GM18520 (cell line): ENCODE results near the gene UBE2I.
"Not testable (repeated sequence)": the region's sequence is repeated elsewhere in the genome, so short reads cannot be mapped to it uniquely, and the experiment has no call there.

Experiments
- ATAC-seq: cut with Tn5 transposase; IDR thresholded peaks from one replicate; pipeline ENCODE4 v1.9.1; 2021; ENCODE audit not compliant: unreplicated experiment

UBE2I gene

DNA sequence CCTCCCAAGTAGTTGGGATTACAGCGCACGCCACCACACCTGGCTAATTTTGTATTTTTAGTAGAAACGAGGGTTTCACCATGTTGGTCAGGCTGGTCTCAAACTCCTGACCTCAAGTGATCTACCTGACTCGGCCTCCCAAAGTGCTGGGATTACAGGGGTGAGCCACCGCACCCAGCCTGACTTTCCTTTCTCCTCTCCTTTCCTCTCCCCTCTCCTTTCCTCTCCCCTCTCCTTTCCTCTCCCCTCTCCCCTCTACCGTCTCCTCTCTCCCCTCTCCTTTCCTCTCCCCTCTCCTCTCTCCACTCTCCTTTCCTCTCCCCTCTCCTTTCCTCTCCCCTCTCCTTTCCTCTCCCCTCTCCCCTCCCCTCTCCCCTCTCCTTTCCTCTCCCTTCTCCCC, 17.2 kb upstream of the UBE2I start:
- ATAC-seq, result not testable (repeated sequence)

DNA sequence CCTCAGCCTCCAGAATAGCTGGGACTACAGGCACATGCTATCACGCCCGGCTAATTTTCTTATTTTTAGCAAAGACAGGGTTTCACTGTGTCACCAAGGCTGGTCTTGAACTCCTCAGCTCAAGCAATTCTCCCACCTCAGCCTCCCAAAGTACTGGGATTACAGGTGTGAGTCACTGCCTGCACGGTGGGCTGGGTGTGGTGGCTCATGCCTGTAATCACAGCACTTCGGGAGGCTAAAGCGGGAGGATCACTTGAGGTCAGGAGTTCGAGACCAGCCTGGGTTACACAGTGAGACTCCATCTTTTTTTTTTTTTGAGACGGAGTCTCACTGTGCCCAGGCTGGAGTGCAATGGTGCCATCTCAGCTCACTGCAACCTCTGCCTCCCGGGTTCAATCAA, 16.6 kb upstream of the UBE2I start:
- not testable (repeated sequence) for ATAC-seq

DNA sequence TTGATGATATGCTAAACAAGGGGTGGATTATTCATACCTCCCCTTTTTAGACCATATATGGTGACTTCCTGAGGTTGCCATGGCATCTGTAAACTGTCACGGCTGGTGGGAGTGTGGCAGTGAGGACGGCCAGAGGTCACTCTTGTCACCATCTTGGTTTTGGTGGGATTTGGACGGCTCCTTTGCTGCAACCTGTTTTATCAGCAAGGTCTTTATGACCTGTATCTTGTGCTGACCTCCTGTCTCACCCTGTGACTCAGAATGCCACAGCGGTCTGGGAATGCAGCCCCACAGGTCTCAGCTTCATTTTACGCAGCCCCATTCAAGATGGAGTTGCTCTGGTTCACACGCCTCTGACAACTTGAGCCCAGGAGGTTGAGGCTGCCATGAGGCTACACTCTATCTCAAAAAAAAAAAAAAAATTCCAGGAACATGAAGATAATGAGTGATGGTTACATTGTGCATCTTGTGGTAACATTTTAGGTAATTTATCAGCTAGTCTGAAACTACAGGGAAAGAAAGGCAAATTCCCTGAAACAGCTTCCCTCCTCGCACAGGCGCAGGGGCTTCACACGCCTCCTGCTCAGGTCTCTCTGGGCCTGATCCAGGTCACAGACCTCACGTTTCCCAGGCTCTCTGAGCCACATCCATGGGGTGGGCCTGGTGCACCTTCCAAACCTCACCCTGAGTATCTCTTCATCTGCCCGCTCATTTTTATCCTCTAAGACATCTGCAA, 15.3 kb upstream of the UBE2I start:
- ATAC-seq, result no peak

DNA sequence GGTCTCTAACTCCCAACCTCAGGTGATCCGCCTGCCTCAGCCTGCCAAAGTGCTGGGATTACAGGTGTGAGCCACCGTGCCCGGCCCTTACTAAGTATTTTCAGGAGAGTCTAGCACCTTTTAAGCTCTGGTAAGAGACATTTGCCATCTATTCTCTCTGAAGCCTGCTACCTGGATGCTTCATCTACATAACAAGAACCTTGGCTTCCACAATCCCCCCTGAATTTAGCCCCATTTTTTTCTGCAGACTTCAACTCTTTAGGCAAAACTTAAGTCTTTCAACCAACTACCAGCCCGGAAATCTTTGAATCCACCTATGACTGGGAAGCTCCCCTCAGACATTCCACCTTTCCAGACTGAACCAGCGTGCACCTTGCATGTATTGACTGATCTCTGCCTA, 14.0 kb upstream of the UBE2I start:
- no peak for ATAC-seq

DNA sequence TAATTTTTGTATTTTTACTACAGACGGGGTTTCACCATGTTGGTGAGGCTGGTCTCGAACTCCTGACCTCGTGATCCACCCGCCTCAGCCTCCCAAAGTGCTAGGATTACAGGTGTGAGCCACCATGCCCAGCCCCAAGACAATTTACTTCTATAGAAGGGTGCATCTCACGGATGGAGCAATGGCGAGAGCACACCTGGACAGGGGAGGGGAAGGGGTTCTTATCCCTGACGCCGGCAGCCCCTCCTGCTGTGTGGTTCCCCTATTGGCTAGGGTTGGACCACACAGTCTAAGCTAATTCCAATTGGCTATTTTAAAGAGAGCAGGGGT, 12.8 kb upstream of the UBE2I start:
- not testable (repeated sequence) for ATAC-seq

DNA sequence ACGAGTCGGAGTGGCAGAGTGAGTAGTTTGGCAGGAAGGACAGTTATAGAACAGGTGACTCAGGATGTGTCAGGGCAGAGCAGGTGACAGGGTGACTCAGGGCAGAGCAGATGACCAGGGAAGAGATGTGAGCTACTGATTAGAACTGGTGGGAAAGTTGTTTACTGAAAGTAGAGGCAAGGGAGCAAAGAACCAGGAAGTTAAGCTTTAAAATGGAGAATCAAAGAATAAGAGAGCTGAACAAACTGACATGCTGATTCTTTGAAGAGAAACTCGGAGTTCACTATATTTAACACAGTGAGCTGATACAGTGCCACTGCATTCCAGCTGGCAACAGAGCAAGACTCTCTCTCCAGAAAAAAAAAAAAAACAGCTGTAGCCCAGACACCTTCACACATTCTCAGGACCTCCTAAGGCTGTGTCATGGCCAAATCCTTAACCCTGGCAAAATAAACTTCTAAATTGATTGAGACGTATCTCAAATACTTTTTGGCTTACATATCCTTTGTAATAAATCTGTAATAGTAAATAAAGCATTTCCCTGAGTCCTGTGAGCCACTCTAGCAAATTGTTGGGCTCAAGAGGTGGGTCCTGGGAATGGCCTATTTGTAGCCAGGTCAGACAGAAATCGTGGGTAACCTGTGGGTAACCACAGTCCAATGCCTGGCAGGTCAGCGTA, 12.3 kb upstream of the UBE2I start:
- ATAC-seq, result no peak

DNA sequence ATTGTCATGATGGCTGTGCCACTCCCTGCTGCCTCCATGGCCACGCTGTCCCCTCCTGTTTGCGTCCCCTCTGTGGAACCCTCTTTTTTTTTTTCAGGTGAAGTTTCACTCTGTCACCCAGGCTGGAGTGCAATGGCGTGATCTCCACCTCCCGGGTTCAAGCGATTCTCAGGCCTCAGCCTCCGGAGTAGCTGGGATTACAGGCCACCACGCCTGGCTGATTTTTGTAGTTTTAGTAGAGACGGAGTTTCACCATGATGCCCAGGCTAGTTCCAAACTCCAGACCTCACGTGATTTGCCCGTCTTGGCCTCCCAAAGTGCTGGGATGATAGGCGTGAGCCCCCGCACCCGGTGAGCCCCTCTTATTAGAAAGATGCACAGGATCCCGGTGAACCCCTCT, 11.0 kb upstream of the UBE2I start:
- ATAC-seq, result no peak

DNA sequence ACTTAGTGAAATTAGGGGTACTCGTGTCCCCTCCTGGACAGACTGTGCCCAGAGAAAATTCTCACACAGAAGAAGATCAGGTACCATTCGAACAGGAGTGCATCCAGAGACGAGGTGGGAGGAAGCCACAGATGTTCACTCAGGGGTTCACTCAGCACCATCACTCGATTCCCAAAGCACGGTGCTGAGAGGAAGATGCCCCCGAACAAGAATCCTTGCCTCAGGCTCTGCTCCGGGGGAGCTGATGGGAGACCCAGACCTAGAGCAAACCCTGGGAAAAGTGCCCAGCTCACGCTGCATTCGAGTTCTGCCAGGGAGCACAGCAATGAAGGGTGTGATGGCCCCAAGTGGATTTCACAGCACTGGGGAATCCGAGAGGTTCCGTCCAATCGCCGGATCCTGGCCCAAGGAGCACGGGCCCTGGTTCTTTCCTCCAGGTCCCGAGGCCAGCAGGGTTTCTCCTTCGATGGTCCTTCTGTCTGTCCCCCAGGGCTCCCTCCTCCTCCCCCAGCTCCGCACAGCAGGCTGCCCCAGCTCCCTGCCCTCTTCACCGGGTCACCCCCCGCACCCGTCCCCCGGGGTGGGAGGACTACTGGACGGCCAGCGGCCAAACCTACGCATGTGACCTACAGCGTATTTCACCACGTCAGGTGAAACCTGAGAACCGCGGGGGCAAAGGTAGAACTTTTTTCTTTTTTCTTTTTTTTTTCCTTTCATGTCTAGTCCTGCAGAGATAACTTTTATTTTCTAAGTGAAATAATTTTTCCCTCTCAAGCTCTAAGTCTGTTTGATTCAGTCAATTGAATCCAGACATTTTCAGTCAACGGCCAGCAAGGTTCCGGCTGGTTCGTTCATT, 10.2 kb upstream of the UBE2I start:
- ATAC-seq, result no peak

DNA sequence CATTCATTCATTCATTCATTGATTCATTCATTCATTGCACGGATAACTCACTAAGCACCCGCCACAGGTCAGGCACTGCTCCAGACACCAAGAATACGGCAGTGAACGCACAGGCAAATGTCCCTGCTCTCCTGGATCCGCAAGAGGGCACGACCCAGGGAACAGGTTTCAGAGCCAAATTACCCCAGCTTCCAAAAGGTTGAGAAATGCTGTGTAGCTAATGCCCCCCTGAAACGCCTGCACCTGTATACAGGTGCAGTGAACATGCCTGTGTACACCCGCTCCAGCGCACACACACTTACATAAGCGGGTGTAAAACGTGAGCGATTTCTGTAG, 9.6 kb upstream of the UBE2I start:
- no peak for ATAC-seq

DNA sequence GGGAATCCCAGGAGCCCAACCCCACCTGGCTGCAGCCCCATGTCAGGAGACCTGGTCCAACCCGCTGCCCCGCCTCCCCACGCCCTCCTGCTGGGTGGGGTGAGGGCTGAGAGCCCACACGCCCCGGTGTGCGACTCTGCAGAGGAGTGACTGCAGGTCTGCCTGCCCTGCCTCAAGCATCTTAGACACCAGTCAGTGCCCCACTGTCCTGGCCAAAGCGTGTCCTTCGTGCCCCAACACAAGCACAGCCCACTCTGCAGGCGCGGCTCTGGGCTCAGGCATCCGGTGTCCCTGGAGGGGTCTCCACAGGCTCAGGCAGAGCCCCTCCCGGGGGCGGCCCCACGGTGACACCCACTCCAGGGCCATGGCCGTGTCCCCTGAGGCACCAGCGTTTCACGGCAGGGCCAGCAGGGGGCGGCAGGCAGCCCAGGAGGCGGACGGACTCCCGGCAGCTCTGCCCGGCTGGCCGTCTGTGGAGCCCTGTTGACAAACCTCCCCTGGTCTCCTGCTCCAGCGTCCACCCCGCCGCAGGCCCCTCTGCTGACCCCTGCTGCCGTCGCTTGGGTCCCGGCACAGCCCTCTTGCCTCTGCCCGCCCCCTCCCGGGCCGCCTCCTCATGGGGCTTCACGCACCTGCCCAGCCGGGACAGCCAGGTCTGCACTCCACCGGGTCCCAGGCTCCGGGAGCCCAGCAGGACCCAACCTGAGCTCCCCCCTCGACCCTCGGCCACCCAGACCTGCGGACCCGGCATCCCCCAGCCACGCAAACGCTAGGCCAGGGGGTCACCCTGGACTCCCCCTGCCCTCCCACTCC, 8.6 kb upstream of the UBE2I start:
- no peak for ATAC-seq

DNA sequence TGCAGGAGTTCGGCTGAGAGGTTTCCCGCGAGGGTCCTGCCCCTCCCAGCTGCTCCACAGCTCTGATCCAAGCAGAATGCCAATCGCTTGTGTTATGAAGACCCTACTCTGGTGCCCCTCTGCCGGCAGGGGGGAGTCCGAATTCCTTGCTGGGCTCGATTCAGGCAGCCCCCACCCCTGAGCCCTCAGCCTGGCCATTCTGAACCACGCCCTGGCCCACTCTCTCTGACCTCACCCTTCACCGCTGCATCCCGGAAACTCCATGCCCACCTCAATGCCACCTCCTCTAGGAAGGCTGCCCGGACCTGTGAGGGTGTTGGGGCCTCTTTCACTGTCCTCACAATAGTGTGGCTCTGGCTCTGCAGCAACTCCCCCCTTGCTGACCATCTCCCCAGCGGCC, 7.9 kb upstream of the UBE2I start:
- ATAC-seq, result no peak

DNA sequence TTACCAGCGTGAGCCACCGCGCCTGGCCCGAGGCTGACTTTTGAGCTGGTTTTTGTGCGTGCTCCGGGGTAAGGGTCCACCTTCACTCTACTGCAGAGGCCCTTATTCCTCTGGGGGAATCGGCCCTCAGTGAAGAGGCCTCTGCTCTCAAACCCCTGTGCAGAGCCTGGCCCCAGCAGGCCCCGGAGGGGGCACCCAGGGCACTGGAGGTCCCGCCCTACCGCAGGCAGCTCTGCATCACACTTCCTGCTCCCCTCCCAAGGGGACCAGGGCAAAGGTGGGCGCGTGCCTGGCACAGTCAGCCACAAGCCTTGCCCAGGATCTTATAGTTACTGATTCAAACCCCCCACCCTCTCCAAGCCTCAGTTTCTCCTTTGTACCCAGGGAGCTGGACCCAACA, 3.6 kb upstream of the UBE2I start:
- ATAC-seq, result no peak

DNA sequence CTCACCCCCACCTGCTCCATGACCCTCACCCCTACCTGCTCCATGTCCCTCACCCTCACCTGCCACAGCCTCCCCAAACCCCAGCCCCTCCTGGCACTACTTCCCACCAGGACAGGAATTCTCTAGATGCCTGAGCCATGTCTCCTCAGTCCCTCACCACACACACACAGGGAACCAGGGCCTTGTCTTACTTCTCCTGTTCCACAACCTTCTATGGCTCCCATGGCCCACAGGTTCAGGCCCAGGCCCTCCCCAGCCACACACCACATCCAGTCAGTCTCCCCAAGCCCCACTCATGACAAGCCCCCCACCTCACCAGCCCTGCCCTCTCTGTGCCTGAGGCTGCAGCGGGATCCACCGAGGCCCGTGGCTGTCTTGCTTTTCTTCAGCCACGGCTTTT, 3.1 kb upstream of the UBE2I start:
- ATAC-seq, result no peak

DNA sequence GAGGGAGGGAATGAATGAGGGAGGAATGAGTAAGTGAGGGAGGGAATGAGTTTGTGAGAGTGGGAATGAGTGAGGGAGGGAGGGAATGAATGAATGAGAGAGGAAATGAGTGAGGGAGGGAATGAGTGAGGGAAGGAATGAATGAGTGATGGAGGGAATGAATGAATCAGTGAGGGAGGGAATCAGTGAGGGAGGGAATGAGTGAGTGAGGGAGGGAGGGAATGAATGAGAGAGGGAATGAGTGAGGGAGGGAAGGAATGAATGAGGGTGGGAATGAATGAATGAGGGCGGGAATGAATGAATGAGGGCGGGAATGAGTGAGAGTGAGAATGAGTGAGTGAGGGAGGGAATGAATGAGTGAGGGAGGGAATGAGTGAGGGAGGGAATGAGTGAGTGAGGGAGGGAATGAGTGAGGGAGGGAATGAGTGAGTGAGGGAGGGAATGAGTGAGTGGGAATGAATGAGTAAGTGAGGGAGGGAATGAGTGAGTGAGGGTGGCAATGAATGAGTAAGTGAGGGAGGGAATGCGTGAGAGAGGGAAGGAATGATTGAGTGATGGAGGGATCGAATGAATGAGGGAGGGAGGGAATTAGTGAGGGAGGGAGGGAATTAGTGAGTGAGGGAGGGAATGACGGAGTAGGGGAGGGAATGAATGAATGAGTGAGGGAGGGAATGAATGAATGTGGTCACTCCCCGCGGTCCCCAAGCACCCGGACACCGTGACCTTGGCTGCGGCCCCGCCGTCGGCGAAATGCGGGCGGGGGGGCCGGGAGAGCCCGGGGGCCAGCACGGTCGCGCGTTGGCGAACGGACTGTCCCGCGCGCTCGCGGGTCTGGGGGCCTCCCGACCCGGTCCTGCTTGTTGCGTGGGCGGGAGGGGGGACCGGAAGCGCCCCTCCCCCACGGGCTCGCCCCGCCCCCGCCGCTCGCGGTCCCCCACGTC, 1.1 kb upstream of the UBE2I start:
- ATAC-seq, result peak; percentile 7

DNA sequence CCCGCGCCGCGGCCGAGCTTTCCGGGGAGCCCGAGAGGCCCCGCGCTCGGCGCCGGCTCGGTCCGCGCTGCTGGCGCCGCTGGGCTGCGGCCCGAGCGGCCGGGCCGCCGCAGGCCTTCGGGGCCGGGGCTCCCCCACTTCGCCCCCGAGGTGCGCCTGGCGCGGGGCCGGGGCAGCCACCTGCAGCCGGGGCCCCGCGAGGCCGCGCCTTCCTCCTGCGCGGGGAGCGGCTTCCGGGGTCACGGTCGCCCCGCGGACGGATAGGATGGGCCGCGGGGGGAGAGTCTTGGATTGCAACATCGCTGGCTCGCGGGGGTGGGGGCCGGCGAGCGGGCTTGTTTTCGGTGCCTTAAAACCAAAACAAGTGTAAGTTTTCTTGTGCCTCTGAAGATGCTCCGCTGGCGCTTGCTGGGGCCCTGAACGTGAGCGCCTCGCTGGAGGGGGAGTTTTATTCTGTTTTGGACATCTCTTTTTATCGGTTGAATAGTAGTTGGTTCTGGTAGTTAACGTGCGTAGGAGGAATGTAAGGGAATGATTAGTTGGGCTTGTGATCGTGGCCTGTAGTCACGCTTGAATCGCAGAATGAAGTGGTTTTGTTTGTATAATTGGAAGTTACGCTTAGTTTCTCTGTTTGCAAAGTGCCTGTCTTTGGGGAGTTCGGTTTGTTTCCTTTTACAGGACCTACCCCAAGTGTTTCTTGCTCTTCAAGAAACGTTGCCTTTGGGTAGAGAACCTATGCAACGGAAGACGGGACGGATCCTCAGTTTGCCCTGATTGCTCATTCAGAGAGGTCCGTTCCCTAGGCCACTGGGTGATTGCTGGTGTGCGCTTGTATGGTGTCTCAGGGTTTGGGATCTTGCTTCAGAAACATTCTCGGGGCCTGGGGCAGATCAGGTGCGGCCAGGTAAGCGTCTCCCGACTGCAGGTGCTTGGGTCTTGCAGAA, 724 bp downstream of the UBE2I start:
- peak; percentile 13 for ATAC-seq

DNA sequence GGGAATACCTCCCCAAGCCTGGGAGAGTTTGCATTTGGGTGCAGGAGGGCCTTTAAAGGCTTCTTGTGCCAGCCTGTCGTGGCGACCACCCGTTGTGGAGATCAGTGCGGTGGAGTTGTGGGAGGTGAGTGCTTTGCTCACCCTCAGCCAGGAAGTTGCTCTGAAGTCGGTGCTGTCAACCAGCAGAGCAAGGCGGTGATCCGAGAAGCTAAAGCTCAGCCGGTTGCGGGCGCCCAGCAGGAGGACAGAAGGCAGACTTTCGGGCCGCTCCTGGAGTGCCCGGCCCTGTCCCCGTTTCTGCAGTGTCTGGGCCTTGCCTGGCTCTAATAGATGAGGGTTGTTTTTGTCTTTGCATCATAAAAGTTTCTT, 1.4 kb downstream of the UBE2I start:
- ATAC-seq, result no peak

DNA sequence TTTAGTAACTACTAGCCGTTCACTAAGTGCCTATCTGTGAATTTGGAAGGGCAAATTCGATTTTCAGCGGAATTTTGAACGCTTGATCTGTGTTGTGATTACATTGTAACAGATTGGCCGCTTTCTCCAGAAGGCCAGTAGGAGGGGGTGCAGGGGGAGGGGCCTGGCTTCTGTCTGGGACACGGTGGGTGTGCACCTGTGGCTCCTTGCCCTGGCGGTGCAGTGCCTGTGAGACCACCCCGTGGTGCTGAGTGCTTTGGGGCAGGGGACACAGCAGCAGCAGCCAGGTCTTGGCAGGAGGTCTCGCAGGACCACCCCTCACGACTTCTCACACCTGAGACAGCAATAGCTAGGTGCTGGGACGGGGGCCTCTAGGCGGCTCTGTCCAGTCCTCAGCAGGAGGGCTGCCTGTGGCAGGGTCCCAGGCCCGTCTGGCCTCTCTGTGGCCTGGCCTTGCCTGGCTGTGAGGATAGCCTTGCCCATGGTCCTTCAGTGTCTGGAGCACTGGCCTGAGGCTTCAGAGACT, 1.8 kb downstream of the UBE2I start:
- no peak for ATAC-seq

DNA sequence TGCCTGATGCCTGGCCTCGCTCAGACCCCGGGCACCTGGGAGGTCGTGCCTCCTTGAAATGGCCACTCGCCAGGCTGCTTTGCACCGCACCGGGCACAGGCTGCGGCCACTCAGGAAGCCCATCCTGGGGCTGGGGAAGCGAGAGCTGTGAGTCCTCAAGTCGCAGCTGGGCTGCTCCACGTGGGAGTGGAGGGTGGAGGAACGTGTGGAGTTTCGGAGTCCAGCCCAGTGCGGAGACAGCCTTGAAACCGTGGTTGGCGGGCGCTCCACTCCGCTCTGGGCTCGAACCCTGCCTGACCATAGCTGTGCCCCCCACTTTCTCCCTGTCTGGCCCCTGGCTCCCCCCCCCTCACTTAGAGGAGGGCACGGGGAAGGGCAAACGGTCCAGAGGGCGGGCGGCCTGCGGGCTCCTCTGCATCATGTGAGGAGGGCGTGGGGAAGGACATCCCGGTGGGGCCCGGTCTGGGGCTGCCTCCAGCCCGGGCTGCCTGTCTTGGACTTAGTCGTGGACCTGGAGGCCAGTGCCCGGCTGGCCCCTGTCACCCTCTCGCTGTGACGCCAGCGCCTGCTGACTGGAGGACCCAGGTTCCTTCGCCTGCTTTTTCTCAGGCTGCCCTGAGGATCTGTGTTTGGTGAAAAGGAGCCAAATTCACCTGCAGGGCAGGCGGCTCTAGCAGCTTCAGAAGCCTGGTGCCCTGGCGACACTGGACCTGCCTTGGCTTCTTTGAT, 2.5 kb downstream of the UBE2I start:
- no peak for ATAC-seq
